HS-27A (cell line): ENCODE results near the gene ZBTB46.
"Not testable (repeated sequence)": the region's sequence is repeated elsewhere in the genome, so short reads cannot be mapped to it uniquely, and the experiment has no call there.

Source experiments
- DNase-seq: peaks from one replicate; pipeline ENCODE4 v3.0.0-alpha.2; 2012; ENCODE audit warnings: low read depth, missing footprints

ZBTB46 gene, protein sequence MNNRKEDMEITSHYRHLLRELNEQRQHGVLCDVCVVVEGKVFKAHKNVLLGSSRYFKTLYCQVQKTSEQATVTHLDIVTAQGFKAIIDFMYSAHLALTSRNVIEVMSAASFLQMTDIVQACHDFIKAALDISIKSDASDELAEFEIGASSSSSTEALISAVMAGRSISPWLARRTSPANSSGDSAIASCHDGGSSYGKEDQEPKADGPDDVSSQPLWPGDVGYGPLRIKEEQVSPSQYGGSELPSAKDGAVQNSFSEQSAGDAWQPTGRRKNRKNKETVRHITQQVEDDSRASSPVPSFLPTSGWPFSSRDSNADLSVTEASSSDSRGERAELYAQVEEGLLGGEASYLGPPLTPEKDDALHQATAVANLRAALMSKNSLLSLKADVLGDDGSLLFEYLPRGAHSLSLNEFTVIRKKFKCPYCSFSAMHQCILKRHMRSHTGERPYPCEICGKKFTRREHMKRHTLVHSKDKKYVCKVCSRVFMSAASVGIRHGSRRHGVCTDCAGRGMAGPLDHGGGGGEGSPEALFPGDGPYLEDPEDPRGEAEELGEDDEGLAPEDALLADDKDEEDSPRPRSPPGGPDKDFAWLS

DNA sequence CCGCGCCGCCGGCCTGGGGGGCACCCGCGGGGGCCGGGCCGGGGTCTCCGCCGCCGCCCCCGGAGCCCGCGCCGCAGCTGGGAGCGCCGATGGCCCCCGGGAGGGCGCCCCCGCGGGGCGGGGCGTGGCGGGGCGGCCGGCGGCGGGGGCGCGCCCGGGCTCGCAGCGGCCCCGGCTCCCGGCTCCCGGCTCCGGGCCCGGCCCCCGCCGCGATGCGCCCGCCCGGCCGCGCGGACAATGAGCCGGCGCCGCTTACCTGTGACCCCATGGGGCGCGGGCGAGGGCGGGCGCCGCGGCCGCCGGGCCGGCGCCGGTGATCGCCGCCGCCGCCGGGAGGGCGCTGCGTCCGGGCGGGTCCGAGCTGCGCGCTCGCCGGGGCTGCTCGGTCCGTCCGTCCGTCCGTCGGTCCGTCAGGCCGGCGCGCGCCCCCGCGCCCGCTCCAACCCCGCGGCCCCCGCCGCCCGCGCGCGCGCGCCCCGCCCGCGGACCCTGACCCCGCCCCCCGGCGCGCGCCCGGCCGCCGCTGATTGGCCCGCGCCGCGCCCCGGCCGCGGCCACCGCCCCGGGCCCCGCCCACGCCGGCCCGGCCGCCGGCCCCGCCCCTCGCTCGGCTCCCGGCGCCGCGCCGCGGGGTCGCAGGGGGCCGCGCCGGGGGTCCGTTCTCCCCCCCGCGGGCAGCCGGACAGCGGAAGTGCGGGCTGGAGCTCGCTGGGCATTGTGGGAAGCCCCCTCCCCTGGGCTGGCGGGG lies at the start of gene ZBTB46:
Gene ZBTB46 (minus strand): TSS at position 424 of the 748 bp plus-strand sequence. CDS start 40,507 bp downstream, outside the sequence.
- no peak for DNase-seq

DNA sequence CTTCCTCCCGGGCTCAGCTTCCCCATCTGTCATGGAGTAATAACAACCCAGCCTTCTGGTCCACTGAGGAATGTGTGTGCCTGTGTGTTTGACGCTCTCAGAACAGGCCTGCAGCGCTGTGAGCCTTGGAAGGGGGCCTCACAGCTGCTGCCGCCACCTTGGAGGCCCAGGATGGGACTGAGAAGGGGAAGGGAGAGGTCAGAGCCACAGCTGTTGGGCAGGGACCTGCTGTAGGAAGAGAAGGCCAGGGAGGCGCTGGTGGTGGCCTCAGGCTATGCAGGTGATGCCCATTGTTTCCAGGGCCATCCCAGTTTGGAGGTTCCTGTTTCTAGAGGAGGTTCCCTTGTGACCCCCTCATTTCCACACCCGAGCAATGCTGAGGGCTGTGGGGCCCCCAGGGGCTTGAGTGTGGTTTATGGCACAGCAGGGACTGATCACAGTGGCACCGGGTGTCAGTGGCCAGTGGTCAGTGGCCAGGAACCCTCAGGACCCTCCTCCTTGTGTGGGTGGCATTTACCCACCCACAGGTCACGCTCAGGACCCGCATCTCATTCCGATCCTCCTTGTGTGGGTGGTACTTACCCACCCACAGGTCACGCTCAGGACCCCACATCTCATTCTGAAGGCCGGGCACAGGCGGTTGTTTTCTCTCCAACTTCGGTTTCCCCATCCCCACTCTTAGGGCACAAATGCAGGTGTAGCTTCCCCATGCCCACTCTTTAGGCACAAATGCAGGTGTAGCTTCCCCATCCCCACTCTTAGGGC lies 48.0 kb upstream of the ZBTB46 start:
- no peak for DNase-seq

DNA sequence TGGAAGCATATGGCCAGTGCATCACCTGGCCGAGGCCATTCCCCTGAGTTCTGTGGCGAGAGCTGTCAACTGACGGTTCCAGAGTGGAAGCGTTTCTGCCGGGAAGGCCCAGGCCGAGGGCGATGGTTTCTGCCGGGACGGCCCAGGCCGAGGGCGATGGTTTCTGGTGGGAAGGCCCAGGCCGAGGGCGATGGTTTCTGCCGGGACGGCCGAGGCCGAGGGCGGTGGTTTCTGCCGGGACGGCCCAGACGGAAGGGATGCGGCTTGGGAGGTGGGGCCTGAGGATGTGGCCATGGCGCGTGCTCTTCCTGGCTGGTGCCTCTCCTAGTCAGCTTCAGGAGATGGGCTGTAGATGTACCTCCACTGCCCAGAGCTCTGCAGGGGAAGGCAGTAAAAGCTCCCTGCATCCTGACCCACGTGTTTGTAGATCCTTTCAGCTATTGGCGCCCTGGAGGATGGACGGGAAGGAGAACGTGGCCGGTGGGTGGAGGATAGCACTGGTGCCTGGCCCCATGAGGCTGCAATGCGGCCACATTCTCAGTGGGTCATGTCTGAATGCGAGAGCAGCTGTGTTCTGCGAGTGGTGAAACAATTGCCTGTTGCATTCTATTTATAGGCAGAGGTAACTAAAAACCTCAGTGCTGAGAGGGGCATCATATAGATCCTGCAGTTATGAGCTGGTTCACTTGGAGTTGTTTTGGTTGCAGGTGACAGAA lies 46.8 kb upstream of the ZBTB46 start:
- DNase-seq: no peak

DNA sequence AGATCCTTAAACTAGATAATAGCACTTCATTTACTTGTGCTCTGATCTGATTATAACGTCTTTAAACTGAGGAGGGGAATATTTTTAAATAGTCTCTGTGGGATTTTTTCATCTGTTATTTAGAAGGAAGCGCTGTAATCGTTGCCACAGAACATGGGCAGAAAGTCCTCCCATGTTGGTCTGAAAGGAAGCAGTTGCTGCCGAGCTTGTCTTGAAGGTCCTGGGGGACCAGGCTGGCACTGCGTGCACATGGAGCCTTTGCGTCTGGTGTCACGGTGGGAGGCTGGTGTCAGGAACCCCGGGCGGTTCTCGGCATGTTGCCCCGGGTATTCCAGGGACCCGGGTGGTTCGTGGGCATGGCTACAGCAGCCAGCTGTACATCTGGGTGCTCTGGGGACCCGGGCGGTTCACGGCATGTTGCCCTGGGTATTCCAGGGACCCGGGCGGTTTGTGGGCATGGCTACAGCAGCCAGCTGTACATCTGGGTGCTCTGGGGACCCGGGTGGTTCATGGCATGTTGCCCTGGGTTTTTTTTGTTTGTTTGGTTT lies 45.5 kb upstream of the ZBTB46 start:
- no peak for DNase-seq

DNA sequence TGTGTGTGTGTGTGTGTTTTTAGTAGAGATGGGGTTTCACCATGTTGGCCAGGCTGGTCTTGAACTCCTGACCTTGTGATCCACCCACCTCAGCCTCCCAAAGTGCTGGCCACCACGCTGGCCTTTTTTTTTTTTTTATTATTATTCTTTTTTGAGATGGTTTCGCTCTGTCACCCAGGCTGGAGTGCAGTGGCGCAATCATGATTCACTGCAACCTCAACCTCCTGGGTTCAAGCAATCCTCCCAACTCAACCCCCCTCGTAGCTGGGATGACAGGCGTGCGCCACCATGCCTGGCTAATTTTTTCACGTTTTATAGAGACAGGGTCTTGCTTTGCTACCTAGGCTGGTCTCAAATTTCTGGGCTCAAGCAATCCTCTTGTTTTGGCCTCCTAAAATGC lies 43.2 kb upstream of the ZBTB46 start:
- DNase-seq: not testable (repeated sequence)

DNA sequence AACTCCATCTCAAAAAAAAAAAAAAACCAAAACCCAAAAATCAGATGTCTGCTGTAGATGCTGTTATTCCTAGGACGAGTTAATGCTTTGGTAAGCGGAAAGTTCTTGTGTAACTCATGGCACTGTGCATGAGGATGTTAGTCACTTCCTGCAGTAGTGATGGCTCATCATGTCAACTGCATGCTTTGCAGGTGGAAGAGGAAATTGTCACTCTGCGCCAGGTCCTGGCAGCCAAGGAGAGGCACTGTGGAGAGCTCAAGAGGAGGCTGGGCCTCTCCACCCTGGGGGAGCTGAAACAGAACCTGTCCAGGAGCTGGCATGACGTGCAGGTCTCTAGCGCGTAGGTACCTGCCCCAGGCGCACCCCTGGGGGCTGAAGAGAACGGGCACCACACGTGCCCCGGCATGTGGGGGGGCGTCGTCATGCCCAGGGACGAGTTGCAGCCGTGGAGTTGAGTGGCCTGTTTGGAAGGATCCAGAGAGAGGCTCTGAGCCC lies 42.5 kb upstream of the ZBTB46 start:
- no peak for DNase-seq

DNA sequence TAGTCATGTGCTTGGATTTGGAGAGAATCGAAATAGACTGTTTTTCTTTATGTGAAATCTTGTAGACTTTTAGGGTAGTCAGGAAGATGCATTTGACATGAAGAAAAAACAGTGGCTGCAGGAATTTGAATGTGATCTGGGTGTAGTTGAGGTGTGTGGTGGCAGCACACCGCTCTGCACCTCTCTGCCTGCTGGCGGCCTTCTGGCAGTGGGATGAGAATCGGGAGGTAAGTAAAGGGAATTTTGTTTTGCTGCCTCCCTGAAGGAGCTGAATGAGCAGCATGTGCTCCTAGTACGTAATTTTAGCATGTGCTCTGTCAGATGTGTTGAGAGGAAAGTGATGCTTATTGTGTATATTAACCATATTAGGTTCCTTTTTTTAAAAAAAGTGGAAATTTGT lies 37.2 kb upstream of the ZBTB46 start:
- DNase-seq: no peak

DNA sequence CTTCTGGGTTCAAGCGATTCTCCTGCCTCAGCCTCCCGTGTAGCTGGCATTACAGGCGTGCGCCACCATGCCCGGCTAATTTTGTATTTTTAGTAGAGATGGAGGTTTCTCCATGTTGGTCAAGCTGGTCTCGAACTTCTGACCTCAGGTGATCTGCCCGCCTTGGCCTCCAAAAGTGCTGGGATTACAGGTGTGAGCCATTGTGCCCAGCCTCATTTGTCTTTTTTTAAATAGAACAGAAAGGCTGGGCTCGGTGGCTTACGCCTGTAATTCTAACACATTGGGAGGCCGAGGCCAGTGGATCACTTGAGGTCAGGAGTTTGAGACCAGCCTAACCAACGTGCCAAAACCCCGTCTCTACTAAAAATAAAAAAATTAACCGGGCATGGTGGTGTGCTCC lies 36.0 kb upstream of the ZBTB46 start:
- DNase-seq: not testable (repeated sequence)

DNA sequence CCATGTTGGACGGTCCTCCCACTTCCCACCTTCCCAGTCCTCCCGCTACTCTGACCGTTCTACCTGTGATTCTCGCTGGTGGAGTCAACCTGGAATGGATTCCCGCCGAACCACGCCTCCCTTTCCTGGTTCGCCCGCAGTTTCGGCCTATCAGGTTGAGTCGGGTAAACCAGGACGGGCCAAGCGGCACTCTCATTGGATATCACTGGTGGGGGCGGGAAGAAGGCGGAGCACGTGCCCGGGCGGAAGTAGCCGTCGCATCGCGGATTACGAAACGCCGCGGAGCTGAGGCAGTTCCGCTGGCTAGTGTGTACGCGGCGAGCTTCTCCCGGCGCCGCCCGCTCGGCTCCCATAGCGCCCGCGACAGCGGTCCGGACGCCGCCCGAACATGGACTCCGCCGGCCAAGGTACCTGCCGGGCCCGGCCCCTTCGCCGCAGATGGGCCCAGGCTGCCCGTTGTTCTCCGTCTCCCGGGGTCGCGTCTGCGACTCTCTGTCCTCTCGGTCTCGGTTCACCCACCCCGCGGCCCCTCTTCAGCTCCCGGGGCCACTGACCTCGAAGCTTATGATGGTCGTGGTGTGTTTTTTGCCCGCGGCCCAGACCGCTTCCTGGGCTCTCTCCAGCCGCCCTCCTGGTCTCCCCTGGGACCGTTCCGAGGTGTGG lies 34.0 kb upstream of the ZBTB46 start, which contains the start of gene TPD52L2:
Gene TPD52L2 (plus strand): TSS at position 293 of the 663 bp plus-strand sequence. CDS start 96 bp downstream, at position 389.
- peak; percentile 98 for DNase-seq

DNA sequence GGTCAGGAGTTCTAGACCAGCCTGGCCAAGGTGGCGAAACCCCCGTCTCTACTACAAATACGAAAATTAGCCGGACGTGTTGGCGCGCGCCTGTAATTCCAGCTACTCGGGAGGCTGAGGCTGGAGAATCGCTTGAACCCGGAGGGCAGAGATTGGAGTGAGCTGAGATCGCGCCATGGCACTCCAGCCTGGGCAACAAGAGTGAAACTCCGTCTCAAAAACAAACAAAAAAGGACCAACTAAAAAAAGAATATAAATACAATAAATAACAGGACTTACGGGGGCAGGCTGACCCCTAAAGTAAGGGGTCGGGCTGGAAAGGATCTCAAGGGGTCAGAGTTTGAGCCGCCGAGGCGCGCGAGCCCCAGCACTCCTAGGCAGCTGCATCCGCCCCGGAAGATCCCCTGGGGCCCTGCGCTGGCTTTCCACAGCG lies 33.5 kb upstream of the ZBTB46 start:
- DNase-seq: no peak

DNA sequence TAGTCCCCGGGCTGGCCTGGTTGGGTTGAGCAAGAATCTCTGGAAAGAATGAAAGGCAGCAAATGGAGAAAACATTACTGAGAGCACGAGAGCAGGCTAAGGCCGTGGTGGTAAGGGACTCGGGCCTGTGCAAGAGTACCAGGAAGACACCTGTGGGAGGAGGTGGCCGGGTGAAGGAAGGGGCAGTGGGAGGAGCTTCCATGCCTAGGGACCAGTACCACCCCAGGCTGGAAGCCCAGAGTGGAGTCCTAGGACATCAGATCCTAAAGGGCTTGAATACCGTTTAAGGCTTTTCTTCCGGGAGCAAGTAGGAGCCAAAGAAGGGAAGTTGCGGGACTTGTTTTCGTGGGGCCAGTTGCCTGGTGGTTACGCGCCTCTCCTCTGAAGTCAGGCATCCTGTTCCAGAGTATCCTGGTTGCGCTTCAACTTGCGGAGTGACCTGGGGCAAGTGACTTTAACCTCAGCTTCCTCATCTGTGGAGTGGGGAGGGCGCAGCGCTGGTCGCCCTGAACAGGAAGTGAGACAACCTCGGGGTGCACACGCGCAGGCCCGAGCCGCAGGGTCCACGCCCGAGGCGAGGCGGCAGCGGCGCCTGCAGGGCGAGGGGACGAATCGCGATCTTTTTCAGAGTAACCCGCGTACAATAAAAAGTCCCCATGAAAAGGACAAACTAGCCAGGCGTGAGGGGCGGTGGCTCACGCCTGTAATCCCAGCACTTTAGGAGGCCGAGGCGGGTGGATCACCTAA lies 32.9 kb upstream of the ZBTB46 start:
- no peak for DNase-seq

DNA sequence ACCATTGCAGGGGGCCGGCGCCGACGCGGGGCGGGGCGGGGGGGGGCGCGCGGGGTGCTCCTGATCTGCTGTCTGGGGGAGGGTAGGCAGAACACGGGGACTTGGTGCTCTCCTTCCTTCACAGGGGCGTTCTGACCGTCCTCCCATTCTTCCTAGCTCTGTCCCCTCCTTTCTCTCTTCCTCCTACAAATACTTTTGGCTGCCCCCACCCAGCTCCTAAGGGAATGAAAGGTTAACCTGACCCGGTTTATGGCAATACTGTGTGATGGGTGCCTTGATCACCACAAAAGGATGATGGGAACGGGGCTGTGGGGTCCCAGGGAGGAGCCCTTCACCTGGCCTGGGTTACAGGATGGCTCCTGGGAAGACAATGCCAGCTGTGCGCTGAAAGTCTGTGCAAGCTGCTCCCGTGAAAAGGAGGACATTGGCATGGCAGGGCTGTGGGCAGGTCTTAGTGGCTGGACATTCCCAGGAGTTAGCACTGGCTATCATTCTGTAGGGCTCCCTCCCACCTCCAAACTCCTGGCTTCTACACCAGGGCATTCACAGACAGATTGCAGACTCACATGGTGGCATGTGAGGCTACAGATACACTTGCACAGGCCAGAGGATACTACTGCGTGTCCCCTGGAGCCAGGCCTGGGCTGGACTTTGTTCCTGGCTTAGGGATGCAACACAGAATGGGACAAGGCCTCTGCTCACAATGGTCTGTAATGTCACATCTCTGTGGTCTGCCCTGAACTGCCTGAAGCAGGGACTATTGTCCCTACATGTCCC lies 32.1 kb upstream of the ZBTB46 start:
- DNase-seq: no peak

DNA sequence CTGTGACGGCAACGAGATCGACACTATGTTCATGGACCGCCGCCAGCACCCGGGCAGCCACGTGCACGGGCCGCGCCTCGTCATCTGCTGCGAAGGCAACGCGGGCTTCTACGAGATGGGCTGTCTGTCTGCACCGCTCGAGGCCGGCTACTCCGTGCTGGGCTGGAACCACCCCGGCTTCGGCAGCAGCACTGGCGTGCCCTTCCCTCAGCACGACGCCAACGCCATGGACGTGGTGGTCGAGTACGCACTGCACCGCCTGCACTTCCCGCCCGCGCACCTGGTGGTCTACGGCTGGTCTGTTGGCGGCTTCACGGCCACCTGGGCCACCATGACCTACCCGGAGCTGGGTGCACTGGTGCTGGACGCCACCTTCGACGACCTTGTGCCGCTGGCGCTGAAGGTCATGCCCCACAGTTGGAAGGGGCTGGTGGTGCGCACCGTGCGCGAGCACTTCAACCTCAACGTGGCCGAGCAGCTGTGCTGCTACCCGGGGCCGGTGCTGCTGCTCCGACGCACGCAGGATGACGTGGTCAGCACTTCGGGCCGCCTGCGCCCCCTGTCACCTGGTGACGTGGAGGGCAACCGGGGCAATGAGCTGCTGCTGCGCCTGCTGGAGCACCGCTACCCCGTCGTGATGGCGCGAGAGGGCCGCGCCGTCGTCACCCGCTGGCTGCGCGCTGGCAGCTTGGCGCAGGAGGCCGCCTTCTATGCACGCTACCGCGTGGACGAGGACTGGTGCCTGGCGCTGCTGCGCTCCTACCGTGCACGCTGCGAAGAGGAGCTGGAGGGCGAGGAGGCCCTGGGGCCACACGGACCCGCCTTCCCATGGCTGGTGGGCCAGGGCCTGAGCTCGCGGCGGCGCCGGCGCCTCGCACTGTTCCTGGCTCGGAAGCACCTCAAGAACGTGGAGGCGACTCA lies 31.2 kb upstream of the ZBTB46 start:
- DNase-seq: no peak

DNA sequence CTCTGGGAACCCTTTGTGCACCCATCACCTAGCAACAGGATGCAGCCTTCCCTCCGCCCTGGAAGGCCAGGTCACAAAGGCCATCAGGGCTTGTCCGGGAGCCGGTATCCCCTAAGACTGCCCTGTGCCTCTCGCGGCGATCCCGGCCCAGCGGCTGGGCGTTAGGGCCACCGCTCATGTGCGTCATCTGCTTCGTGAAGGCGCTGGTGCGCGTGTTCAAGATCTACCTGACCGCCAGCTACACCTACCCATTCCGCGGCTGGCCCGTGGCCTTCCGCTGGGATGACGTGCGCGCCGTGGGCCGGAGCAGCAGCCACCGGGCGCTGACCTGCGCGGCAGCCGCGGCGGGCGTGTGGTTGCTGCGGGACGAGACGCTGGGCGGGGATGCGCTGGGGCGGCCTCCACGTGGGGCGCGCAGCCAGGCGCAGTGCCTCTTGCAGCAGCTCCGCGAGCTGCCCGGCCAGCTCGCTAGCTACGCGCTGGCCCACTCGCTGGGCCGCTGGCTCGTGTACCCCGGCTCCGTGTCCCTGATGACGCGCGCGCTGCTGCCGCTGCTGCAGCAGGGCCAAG lies 30.4 kb upstream of the ZBTB46 start, which contains the start of gene ABHD16B:
Gene ABHD16B (plus strand): TSS at position 134 of the 570 bp plus-strand sequence. CDS start 43 bp downstream, at position 177.
- no peak for DNase-seq

DNA sequence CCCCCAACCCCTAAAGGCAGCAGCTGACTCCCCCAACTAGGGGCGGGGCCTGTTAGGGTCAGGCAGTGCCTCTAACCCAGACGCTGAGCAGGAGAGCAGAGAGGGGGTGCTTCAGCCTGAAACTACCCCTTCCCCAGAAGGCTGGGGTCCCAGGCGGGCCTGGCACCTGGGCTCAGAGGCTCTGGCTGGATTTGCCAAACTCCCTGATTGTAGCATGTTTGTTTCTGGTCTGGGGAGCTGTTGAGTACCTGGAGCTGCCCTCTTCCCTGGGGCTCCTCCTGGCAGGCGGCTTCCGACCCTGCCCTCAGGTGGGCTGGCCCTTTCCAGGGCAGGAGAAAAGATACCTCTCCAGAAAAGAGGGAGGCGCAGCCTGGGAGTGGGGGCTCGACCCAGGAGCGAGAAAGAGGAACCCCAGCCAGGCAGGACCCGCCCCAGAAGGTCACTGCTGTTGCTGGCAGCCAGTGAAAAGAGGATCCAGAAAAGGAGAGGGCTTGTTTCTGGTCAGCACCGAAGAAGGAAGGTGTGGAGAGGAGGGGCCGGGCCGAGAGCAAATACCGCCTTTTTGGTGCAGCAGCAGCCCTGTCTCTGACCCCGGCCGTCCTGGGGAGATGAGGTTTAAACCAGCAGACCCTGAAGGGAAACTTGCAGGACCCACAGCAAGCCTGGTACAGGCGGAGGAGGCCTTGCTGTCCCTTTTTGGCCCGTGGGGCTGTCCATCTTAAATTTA lies 29.4 kb upstream of the ZBTB46 start:
- no peak for DNase-seq

DNA sequence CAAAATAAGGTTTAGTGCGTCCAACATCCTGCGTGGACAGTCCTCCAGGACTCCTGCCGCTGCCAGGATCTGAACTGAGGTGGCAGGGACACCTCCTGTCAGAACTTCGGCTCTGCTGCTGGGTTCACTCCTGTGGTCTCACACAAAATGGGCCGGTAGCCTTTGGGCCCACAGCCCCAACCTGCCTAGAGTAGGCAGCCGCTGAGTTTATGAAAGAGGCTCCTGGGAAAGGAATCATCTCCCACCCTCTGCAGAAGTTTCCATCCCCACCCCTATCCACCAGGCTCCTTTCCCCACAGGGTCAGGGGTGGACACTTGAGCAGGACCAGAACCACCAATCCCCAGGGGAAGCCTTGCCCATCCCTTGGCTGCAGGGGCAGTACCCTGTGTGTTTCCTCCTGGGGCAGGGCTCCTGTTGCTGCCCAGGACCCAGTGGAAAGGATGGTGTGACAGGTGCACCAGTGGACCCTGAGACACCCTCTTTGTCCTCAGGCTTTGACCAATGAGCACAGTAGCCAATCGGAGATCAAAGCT lies 28.2 kb upstream of the ZBTB46 start:
- no peak for DNase-seq
